Suprapubic skin (tissue), 4 donors: Measurements from ENCODE around the gene AEN. TPM values are rescaled to one million over a fixed set of nuclear protein-coding genes. Genes with fewer than 3 reads are reported as not detected.

Experiments used
- DNase-seq, 2 donors: peaks; one replicate each; pipeline ENCODE4 v3.0.0-alpha.2; 2019; ENCODE audit warnings: low spot score in 2 of 2
- H3K27ac ChIP-seq: fragments of 200-600 bp; sonication (generic); one replicate; pipeline ENCODE4 v1.5.1; 2019
- H3K27me3 ChIP-seq: fragments of 200-600 bp; sonication (generic); one replicate; pipeline ENCODE4 v1.5.1; 2019
- H3K36me3 ChIP-seq: fragments of 200-600 bp; sonication (generic); one replicate; pipeline ENCODE4 v1.5.1; 2019
- H3K4me1 ChIP-seq: fragments of 200-600 bp; sonication (generic); one replicate; pipeline ENCODE4 v1.5.1; 2019
- H3K4me3 ChIP-seq: fragments of 200-600 bp; sonication (generic); one replicate; pipeline ENCODE4 v1.5.1; 2019; ENCODE audit warnings: mild to moderate bottlenecking
- H3K9me3 ChIP-seq: fragments of 200-600 bp; sonication (generic); one replicate; pipeline ENCODE4 v1.5.1; 2019
- EP300 ChIP-seq: sonication (generic); formaldehyde crosslinking; IDR thresholded peaks from one replicate; pipeline ENCODE4 v1.6.1; 2017; ENCODE audit warnings: antibody characterized with exemption
- POLR2A ChIP-seq, 2 donors: fragments of 450-650 bp; IDR thresholded peaks; one replicate each; pipeline ENCODE4 v1.6.1; 2017; ENCODE audit warnings: antibody characterized with exemption in 2 of 2, mild to moderate bottlenecking in 2 of 2, moderate library complexity in 2 of 2
- POLR2AphosphoS5 ChIP-seq, 3 donors: sonication (generic); formaldehyde crosslinking; IDR thresholded peaks; one replicate each; pipeline ENCODE4 v1.6.1; 2017; ENCODE audit warnings: antibody characterized with exemption in 3 of 3
- WGBS: methylation state at CpG from one replicate; pipeline ENCODE4 v1.1.5; 2018; 5-methylcytosine and 5-hydroxymethylcytosine counted together
- total RNA-seq, 4 donors: library from RNA; depleted of rRNA; stranded (reverse); fragments of >200 nt; gene quantifications; one replicate each; pipeline ENCODE4 v1.1.0, GENCODE V29; 2016
- TF ChIP-seq, protein P1 (sequence below), 2 donors: fragments of 200-600 bp in 1 of 2; fragments of 450-650 bp in 1 of 2; sonication (generic) in 1 of 2; IDR thresholded peaks; one replicate each; pipeline ENCODE4 v1.5.1; 2016 to 2019; ENCODE audit warnings: antibody characterized with exemption in 2 of 2, mild to moderate bottlenecking in 1 of 2, moderate library complexity in 1 of 2

The AEN gene, protein sequence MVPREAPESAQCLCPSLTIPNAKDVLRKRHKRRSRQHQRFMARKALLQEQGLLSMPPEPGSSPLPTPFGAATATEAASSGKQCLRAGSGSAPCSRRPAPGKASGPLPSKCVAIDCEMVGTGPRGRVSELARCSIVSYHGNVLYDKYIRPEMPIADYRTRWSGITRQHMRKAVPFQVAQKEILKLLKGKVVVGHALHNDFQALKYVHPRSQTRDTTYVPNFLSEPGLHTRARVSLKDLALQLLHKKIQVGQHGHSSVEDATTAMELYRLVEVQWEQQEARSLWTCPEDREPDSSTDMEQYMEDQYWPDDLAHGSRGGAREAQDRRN
- total RNA-seq = 10 to 100 TPM in 2 of 4 donors, 1 to 10 TPM in 2; 9.3 to 29.3 (median 17.3) TPM

DNA sequence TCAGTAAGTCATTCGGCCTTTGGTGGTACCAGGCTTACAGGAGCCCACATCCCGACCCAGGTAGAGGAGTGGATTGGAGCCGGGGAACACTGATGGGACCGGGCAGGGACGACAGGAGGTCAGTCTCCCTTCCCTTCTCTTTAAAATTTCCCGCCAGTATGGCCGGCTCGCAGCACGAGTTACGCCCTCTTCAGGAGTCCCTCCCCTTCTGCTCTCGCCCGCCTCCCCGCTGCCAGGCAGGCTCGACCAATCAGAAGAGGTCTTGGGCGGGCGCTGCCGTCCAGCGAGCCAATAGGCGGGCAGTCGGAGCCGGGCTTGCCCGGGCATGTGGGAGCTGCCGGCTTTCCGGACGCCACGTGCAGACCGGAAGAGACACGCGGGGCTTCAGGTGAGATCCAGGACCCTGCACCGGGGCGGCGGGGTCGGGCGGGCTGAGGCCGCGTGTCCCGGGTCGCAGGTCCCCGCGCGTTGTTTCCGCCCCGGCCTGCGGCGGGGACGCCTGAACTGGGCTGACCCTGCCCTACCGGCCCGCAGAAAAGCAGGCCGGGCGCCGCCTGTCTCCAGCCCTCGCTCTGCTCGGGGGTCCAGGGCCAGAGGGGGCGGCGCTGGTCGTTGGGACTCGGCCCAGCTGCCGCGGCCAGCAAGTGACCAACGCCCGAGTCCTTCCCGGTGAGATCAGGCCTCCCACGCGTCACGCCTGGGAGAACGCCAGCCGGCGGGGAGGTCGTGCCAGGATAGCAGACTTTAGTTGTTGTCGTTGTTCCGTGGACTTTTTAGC, at the start of gene AEN:
TSS of gene AEN (plus strand) at position 346 of the 778 bp plus-strand sequence. CDS start 4,870 bp downstream, outside the sequence.
- H3K27ac ChIP-seq = peak within 1 kb of the TSS; percentile 88
- H3K36me3 ChIP-seq = peaks cover 1% of the 10 kb centered on the region
- no peaks in the 10 kb centered on the region for H3K9me3 ChIP-seq
- TF ChIP-seq EP300 (no peak), POLR2AphosphoS5 (IDR thresholded peaks at IDR 0.05) (peak in 1 of 3 donors; percentile 68), POLR2A (IDR thresholded peaks at IDR 0.05) (peak in 1 of 2 donors; percentile 13)
- TF ChIP-seq, protein P1, sequence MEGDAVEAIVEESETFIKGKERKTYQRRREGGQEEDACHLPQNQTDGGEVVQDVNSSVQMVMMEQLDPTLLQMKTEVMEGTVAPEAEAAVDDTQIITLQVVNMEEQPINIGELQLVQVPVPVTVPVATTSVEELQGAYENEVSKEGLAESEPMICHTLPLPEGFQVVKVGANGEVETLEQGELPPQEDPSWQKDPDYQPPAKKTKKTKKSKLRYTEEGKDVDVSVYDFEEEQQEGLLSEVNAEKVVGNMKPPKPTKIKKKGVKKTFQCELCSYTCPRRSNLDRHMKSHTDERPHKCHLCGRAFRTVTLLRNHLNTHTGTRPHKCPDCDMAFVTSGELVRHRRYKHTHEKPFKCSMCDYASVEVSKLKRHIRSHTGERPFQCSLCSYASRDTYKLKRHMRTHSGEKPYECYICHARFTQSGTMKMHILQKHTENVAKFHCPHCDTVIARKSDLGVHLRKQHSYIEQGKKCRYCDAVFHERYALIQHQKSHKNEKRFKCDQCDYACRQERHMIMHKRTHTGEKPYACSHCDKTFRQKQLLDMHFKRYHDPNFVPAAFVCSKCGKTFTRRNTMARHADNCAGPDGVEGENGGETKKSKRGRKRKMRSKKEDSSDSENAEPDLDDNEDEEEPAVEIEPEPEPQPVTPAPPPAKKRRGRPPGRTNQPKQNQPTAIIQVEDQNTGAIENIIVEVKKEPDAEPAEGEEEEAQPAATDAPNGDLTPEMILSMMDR (IDR thresholded peaks at IDR 0.05) = no peak
- H3K4me1 ChIP-seq = peaks cover 43% of the 10 kb centered on the region
- DNase-seq = peak; percentile 96 to 97
- H3K4me3 ChIP-seq = peak within 1 kb of the TSS; percentile 92
- H3K27me3 ChIP-seq = no peaks in the 10 kb centered on the region
- WGBS = under 1% methylated on average over 61 of the region's 71 CpGs

DNA sequence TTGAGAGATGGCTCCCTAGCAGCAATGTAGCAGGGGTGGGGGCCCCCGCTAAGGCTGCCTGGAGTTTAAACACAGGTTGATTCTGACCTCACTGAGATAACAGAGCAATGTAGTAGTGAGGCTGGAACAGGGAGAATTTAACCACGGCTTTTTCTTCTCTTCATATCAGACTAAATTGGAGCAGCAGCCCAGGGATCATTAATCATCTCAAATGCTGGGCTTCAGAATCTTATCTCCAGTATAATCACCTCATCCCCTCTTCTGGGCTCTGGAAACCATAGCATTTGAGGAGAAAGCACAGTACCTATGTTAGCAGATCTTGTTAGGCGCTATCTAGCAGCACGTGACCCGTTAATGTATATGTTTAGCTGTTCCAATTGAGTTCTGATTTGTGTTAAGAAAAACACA, 49.3 kb upstream of the AEN start:
- no peak for DNase-seq
- 50% methylated on average over 5 of the region's 5 CpGs for WGBS
- H3K4me3 ChIP-seq = no peak overlapping the region
- peaks cover 12% of the 10 kb centered on the region for H3K27me3 ChIP-seq
- no peaks in the 10 kb centered on the region for H3K36me3 ChIP-seq
- no peak overlapping the region for H3K27ac ChIP-seq
- H3K4me1 ChIP-seq = no peaks in the 10 kb centered on the region
- TF ChIP-seq EP300 (no peak), POLR2A (IDR thresholded peaks at IDR 0.05) (no peak), POLR2AphosphoS5 (IDR thresholded peaks at IDR 0.05) (no peak)
- TF ChIP-seq, protein P1 (IDR thresholded peaks at IDR 0.05) = no peak
- no peaks in the 10 kb centered on the region for H3K9me3 ChIP-seq

DNA sequence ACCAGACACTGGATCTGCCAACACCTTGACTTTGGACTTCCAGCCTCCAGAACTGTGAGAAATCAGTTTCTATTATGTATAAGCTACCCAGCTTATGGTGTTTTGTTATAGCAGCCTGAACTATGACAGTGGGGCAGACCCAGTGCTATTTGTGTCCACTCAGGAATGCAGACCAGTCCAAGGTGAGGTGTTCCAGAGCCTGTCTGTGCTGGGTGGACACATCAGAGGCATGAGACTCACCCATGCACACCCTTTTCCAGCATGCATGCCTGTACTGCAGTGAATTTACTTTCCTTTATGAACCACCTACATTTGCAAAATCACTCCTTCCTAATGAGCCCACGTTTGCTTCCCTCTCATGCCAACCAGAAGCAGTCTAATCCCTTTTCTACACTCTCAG, 47.1 kb upstream of the AEN start:
- H3K27me3 ChIP-seq = peaks cover 12% of the 10 kb centered on the region
- WGBS = 64% methylated on average over 1 of the region's 1 CpG
- H3K9me3 ChIP-seq = no peaks in the 10 kb centered on the region
- no peak overlapping the region for H3K27ac ChIP-seq
- H3K36me3 ChIP-seq = no peaks in the 10 kb centered on the region
- H3K4me3 ChIP-seq = no peak overlapping the region
- no peak for DNase-seq
- TF ChIP-seq EP300 = no peak
- TF ChIP-seq, protein P1 (IDR thresholded peaks at IDR 0.05) = no peak
- no peak for TF ChIP-seq POLR2A (IDR thresholded peaks at IDR 0.05)
- no peak for TF ChIP-seq POLR2AphosphoS5 (IDR thresholded peaks at IDR 0.05)
- H3K4me1 ChIP-seq = no peaks in the 10 kb centered on the region

DNA sequence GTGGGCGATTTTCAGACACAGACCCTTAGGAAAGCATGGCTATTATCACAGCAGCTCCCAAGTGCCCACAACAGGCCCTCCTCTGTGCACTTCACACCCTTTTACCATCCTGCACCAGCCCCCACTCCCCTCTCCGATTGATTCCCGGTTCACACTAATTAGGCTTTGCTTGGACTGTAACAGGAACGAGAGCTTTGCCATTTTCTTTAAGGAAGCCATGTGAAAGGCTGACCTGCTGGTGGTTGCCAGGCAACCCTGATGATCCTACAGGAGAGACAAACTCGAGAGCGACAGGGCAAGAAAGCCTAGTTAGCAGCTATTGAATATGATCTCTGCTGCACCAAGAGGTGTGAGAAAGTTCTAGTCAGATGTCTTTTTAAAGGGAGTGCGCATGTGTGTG, 46.5 kb upstream of the AEN start:
- 42% methylated on average over 7 of the region's 7 CpGs for WGBS
- Histone ChIP-seq H3K4me1 (no peaks in the 10 kb centered on the region), H3K36me3 (no peaks in the 10 kb centered on the region), H3K27ac (no peak overlapping the region), H3K27me3 (peaks cover 12% of the 10 kb centered on the region), H3K4me3 (no peak overlapping the region), H3K9me3 (no peaks in the 10 kb centered on the region)
- no peak for DNase-seq
- TF ChIP-seq EP300 (no peak), POLR2AphosphoS5 (IDR thresholded peaks at IDR 0.05) (no peak), POLR2A (IDR thresholded peaks at IDR 0.05) (no peak)
- TF ChIP-seq, protein P1 (IDR thresholded peaks at IDR 0.05) = no peak

DNA sequence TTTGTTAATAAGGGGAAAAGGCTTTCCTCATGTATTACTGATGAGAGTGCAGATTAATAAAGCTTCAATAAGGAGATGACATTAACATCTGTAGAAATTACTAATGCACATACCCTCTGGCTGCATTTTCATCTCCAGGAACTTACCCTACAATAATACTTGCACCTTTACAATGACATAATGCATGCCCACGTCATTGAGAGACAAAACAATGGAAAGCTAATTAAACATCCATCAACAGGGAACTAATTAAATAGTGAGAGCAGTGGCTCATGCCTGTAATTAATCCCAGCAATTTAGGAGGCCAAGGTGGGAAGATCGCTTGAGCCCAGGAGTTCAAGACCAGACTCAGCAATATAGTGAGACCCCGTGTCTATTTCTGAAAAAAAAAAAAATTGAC, 41.8 kb upstream of the AEN start:
- 76% methylated on average over 3 of the region's 3 CpGs for WGBS
- Histone ChIP-seq H3K4me3 (no peak overlapping the region), H3K36me3 (no peaks in the 10 kb centered on the region), H3K27me3 (no peaks in the 10 kb centered on the region), H3K27ac (no peak overlapping the region), H3K9me3 (no peaks in the 10 kb centered on the region), H3K4me1 (no peaks in the 10 kb centered on the region)
- no peak for DNase-seq
- no peak for TF ChIP-seq EP300
- no peak for TF ChIP-seq POLR2A (IDR thresholded peaks at IDR 0.05)
- no peak for TF ChIP-seq POLR2AphosphoS5 (IDR thresholded peaks at IDR 0.05)
- TF ChIP-seq, protein P1 (IDR thresholded peaks at IDR 0.05) = no peak
